ENCODE results near the gene LRRIQ4. TPM values are rescaled to one million over a fixed set of nuclear protein-coding genes. Genes with fewer than 3 reads are reported as not detected.

The LRRIQ4 gene
- total RNA-seq, 2 donors from 2014 or later: 0.43 TPM; not detected in 1

GRCh38 chr3:169861871-169862270, 49.2 kb downstream of the LRRIQ4 start:
- DNase-seq (ENCODE audit: low spot score): no peak
- H3K27ac ChIP-seq: no peak overlapping the region
- TF ChIP-seq CTCF (IDR thresholded peaks at IDR 0.05): no peak
- no peaks in the 10 kb centered on the region for H3K27me3 ChIP-seq
- H3K4me3 ChIP-seq: no peak overlapping the region
- no peaks in the 10 kb centered on the region for H3K9me3 ChIP-seq
- no peaks in the 10 kb centered on the region for H3K36me3 ChIP-seq
- H3K4me1 ChIP-seq: no peaks in the 10 kb centered on the region

- peak; percentile 77 for DNase-seq (ENCODE audit: low spot score)
Observed at GRCh38 chr3:169863458-169863899, 50.8 kb downstream of the LRRIQ4 start.

GRCh38 chr3:169864270-169864669, 51.6 kb downstream of the LRRIQ4 start:
- DNase-seq (ENCODE audit: low spot score): no peak
- H3K27me3 ChIP-seq: no peaks in the 10 kb centered on the region
- H3K9me3 ChIP-seq: no peaks in the 10 kb centered on the region
- H3K36me3 ChIP-seq: no peaks in the 10 kb centered on the region
- H3K4me1 ChIP-seq: no peaks in the 10 kb centered on the region
- no peak for TF ChIP-seq CTCF (IDR thresholded peaks at IDR 0.05)
- no peak overlapping the region for H3K27ac ChIP-seq
- no peak overlapping the region for H3K4me3 ChIP-seq

More at GRCh38 chr3:169863458-169863899, 50.8 kb downstream of the LRRIQ4 start:
- H3K9me3 ChIP-seq: no peaks in the 10 kb centered on the region
- no peak overlapping the region for H3K4me3 ChIP-seq
- H3K27ac ChIP-seq: no peak overlapping the region
- no peaks in the 10 kb centered on the region for H3K36me3 ChIP-seq
- TF ChIP-seq CTCF (IDR thresholded peaks at IDR 0.05): peak; percentile 74 to 93
- no peaks in the 10 kb centered on the region for H3K4me1 ChIP-seq
- no peaks in the 10 kb centered on the region for H3K27me3 ChIP-seq

GRCh38 chr3:169865176-169865767, 52.6 kb downstream of the LRRIQ4 start:
- Histone ChIP-seq H3K4me1 (no peaks in the 10 kb centered on the region), H3K27ac (no peak overlapping the region), H3K9me3 (no peaks in the 10 kb centered on the region), H3K27me3 (no peaks in the 10 kb centered on the region), H3K36me3 (no peaks in the 10 kb centered on the region), H3K4me3 (no peak overlapping the region)
- TF ChIP-seq CTCF (IDR thresholded peaks at IDR 0.05): no peak
- no peak for DNase-seq (ENCODE audit: low spot score)

GRCh38 chr3:169867584-169868210, 55.0 kb downstream of the LRRIQ4 start:
- Histone ChIP-seq H3K9me3 (no peaks in the 10 kb centered on the region), H3K27me3 (no peaks in the 10 kb centered on the region), H3K36me3 (no peaks in the 10 kb centered on the region), H3K4me3 (no peak overlapping the region), H3K27ac (no peak overlapping the region), H3K4me1 (no peaks in the 10 kb centered on the region)
- DNase-seq (ENCODE audit: low spot score): no peak
- TF ChIP-seq CTCF (IDR thresholded peaks at IDR 0.05): no peak

All from right atrium auricular region (tissue), 2 donors.